ENCODE data around the gene GALNT12.

Gene GALNT12

GRCh38 chr9:98881836-98882568 lies 74.5 kb downstream of the GALNT12 start:
- no peak for ATAC-seq
- Mint-ChIP-seq H3K27me3 (peaks cover 32% of the 10 kb centered on the region), H3K27ac (no peak overlapping the region), H3K4me3 (no peak overlapping the region), H3K9me3 (no peaks in the 10 kb centered on the region), H3K4me1 (no peaks in the 10 kb centered on the region)
- no peak for DNase-seq

GRCh38 chr9:98882569-98882923 lies 75.1 kb downstream of the GALNT12 start:
- ATAC-seq, result no peak
- peaks cover 34% of the 10 kb centered on the region for H3K27me3 Mint-ChIP-seq
- H3K27ac Mint-ChIP-seq, result no peak overlapping the region
- H3K4me1 Mint-ChIP-seq, result no peaks in the 10 kb centered on the region
- DNase-seq, result no peak
- H3K9me3 Mint-ChIP-seq, result no peaks in the 10 kb centered on the region
- no peak overlapping the region for H3K4me3 Mint-ChIP-seq

GRCh38 chr9:98883276-98883675 lies 75.8 kb downstream of the GALNT12 start:
- H3K27ac Mint-ChIP-seq, result no peak overlapping the region
- H3K27me3 Mint-ChIP-seq, result peaks cover 34% of the 10 kb centered on the region
- DNase-seq, result no peak
- no peaks in the 10 kb centered on the region for H3K9me3 Mint-ChIP-seq
- H3K4me1 Mint-ChIP-seq, result no peaks in the 10 kb centered on the region
- H3K4me3 Mint-ChIP-seq, result no peak overlapping the region
- ATAC-seq, result no peak

- no peaks in the 10 kb centered on the region for H3K9me3 Mint-ChIP-seq
- no peak overlapping the region for H3K4me3 Mint-ChIP-seq
- H3K27me3 Mint-ChIP-seq, result peaks cover 34% of the 10 kb centered on the region
- DNase-seq, result no peak
- H3K27ac Mint-ChIP-seq, result peak overlapping the region in 1 of 2 donors; percentile 21
- no peak for ATAC-seq
- H3K4me1 Mint-ChIP-seq, result no peaks in the 10 kb centered on the region
Measured at GRCh38 chr9:98884849-98885248, 77.4 kb downstream of the GALNT12 start.

- no peak overlapping the region for H3K4me3 Mint-ChIP-seq
- DNase-seq (no peak), ATAC-seq (no peak)
- peaks cover 34% of the 10 kb centered on the region for H3K27me3 Mint-ChIP-seq
- peak overlapping the region in 1 of 2 donors; percentile 25 for H3K27ac Mint-ChIP-seq
- no peaks in the 10 kb centered on the region for H3K4me1 Mint-ChIP-seq
- H3K9me3 Mint-ChIP-seq, result no peaks in the 10 kb centered on the region
Measured at GRCh38 chr9:98885575-98886295, 78.3 kb downstream of the GALNT12 start.

GRCh38 chr9:98886691-98887229 lies 79.3 kb downstream of the GALNT12 start:
- no peak overlapping the region for H3K27ac Mint-ChIP-seq

GRCh38 chr9:98887918-98888510 lies 80.5 kb downstream of the GALNT12 start:
- DNase-seq, result no peak
- no peak overlapping the region for H3K27ac Mint-ChIP-seq
- H3K4me1 Mint-ChIP-seq, result no peaks in the 10 kb centered on the region
- peaks cover 24% of the 10 kb centered on the region for H3K27me3 Mint-ChIP-seq
- ATAC-seq, result no peak
- no peak overlapping the region for H3K4me3 Mint-ChIP-seq
- H3K9me3 Mint-ChIP-seq, result no peaks in the 10 kb centered on the region

More at GRCh38 chr9:98886691-98887229, 79.3 kb downstream of the GALNT12 start:
- Mint-ChIP-seq H3K9me3 (no peaks in the 10 kb centered on the region), H3K4me3 (no peak overlapping the region), H3K4me1 (no peaks in the 10 kb centered on the region), H3K27me3 (peaks cover 31% of the 10 kb centered on the region)
- ATAC-seq, result no peak
- DNase-seq, result no peak

- DNase-seq (no peak), ATAC-seq (no peak)
- H3K27me3 Mint-ChIP-seq, result peaks cover 17% of the 10 kb centered on the region
- H3K9me3 Mint-ChIP-seq, result no peaks in the 10 kb centered on the region
- no peak overlapping the region for H3K4me3 Mint-ChIP-seq
- H3K4me1 Mint-ChIP-seq, result no peaks in the 10 kb centered on the region
- H3K27ac Mint-ChIP-seq, result no peak overlapping the region
Measured at GRCh38 chr9:98888801-98889421, 81.4 kb downstream of the GALNT12 start.

GRCh38 chr9:98890256-98890655 lies 82.8 kb downstream of the GALNT12 start:
- no peak for ATAC-seq
- no peaks in the 10 kb centered on the region for H3K4me1 Mint-ChIP-seq
- H3K27ac Mint-ChIP-seq, result no peak overlapping the region
- H3K27me3 Mint-ChIP-seq, result peaks cover 13% of the 10 kb centered on the region
- H3K4me3 Mint-ChIP-seq, result no peak overlapping the region
- DNase-seq, result no peak
- no peaks in the 10 kb centered on the region for H3K9me3 Mint-ChIP-seq

GRCh38 chr9:98892288-98892687 lies 84.8 kb downstream of the GALNT12 start:
- DNase-seq (no peak), ATAC-seq (no peak)
- Mint-ChIP-seq H3K27me3 (peaks cover 16% of the 10 kb centered on the region), H3K4me1 (no peaks in the 10 kb centered on the region), H3K27ac (no peak overlapping the region), H3K9me3 (peaks cover 0 to 8% of the 10 kb centered on the region in 2 donors), H3K4me3 (no peak overlapping the region)

- DNase-seq, result no peak
- H3K27me3 Mint-ChIP-seq, result peaks cover 16% of the 10 kb centered on the region
- H3K27ac Mint-ChIP-seq, result no peak overlapping the region
- H3K4me3 Mint-ChIP-seq, result no peak overlapping the region
- H3K4me1 Mint-ChIP-seq, result no peaks in the 10 kb centered on the region
- no peak for ATAC-seq
- peaks cover 0 to 8% of the 10 kb centered on the region in 2 donors for H3K9me3 Mint-ChIP-seq
Measured at GRCh38 chr9:98892690-98893089, 85.2 kb downstream of the GALNT12 start.

- no peak for ATAC-seq
- no peak for DNase-seq
- H3K27me3 Mint-ChIP-seq, result peaks cover 16% of the 10 kb centered on the region
- peaks cover 0 to 8% of the 10 kb centered on the region in 2 donors for H3K9me3 Mint-ChIP-seq
- no peaks in the 10 kb centered on the region for H3K4me1 Mint-ChIP-seq
- no peak overlapping the region for H3K4me3 Mint-ChIP-seq
- H3K27ac Mint-ChIP-seq, result no peak overlapping the region
Measured at GRCh38 chr9:98894171-98894570, 86.7 kb downstream of the GALNT12 start.

- Mint-ChIP-seq H3K9me3 (peaks cover 0 to 8% of the 10 kb centered on the region in 2 donors), H3K4me1 (peaks cover 5% of the 10 kb centered on the region), H3K27ac (no peak overlapping the region), H3K27me3 (peaks cover 16% of the 10 kb centered on the region), H3K4me3 (no peak overlapping the region)
- ATAC-seq (no peak), DNase-seq (no peak)
Measured at GRCh38 chr9:98894761-98895160, 87.3 kb downstream of the GALNT12 start.

- Mint-ChIP-seq H3K9me3 (peaks cover 0 to 8% of the 10 kb centered on the region in 2 donors), H3K4me3 (no peak overlapping the region), H3K27me3 (peaks cover 16% of the 10 kb centered on the region), H3K4me1 (peaks cover 6% of the 10 kb centered on the region), H3K27ac (no peak overlapping the region)
- DNase-seq (no peak), ATAC-seq (no peak)
Measured at GRCh38 chr9:98896632-98897031, 89.2 kb downstream of the GALNT12 start.

GRCh38 chr9:98897745-98898144 lies 90.3 kb downstream of the GALNT12 start:
- no peak overlapping the region for H3K4me3 Mint-ChIP-seq
- ATAC-seq, result no peak
- H3K27ac Mint-ChIP-seq, result no peak overlapping the region
- H3K4me1 Mint-ChIP-seq, result peaks cover 6% of the 10 kb centered on the region
- H3K27me3 Mint-ChIP-seq, result peaks cover 16% of the 10 kb centered on the region
- no peak for DNase-seq
- H3K9me3 Mint-ChIP-seq, result peaks cover 0 to 8% of the 10 kb centered on the region in 2 donors
